Measurements from ENCODE around the gene TOMM6.

The TOMM6 gene

DNA sequence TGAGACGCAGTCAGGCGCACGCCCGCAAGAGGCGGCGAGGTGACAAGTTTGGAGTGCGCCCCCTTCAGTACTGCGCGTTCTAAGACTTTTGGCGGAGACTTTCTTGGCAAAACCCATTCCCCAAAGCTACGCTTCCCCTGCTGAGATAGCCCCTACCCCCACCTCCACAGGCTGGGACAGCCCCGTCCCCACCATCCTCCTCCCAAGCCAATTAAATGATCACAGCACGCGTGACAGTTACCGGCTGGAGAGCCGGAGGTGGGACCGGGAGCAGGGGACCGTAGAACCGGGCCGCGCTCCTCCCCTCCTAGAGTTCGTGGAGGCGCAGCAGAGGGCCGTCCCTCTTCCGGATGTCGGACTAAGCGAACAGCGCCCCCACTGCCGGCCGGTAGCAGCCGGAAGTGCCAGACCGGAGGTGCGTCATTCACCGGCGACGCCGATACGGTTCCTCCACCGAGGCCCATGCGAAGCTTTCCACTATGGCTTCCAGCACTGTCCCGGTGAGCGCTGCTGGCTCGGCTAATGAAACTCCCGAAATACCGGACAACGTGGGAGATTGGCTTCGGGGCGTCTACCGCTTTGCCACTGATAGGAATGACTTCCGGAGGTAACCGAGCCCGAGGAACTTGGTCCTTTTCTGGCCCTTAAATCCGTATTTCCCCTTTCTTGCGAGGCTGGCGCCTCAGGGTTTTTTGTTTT lies at the start of gene TOMM6:
TSS of gene TOMM6 (plus strand) at position 476 of the 699 bp plus-strand sequence. CDS start at position 480, 4 bp downstream.
- peaks cover 19% of the 10 kb centered on the region for H3K4me1 ChIP-seq (ENCODE audit: control insufficient read depth, insufficient read depth, low read length)
- H3K36me3 ChIP-seq (ENCODE audit: control insufficient read depth, insufficient read depth, low read length, severe bottlenecking) = peaks cover 35% of the 10 kb centered on the region
- H3K4me3 ChIP-seq (ENCODE audit: low read length) = peak within 1 kb of the TSS; percentile 99
- peak within 1 kb of the TSS; percentile 100 for H3K9ac ChIP-seq (ENCODE audit: low read length)
- no peaks in the 10 kb centered on the region for H3K27me3 ChIP-seq (replicated peaks; ENCODE audit: control insufficient read depth, insufficient read depth, low read length)
- no peaks in the 10 kb centered on the region for H3K9me3 ChIP-seq (ENCODE audit: control insufficient read depth, low read length)
- peak; percentile 98 for DNase-seq (ENCODE audit: low read depth)

- Histone ChIP-seq H3K4me3 (ENCODE audit: low read length) (no peak overlapping the region), H3K4me1 (ENCODE audit: control insufficient read depth, insufficient read depth, low read length) (no peaks in the 10 kb centered on the region), H3K27me3 (replicated peaks; ENCODE audit: control insufficient read depth, insufficient read depth, low read length) (peaks cover 16% of the 10 kb centered on the region), H3K9me3 (ENCODE audit: control insufficient read depth, low read length) (no peaks in the 10 kb centered on the region), H3K36me3 (ENCODE audit: control insufficient read depth, insufficient read depth, low read length, severe bottlenecking) (no peaks in the 10 kb centered on the region), H3K9ac (ENCODE audit: low read length) (no peak overlapping the region)
- no peak for DNase-seq (ENCODE audit: low read depth)
These were observed 48.5 kb upstream of the TOMM6 start for GRCh38 chr6:41739041-41739440.

GRCh38 chr6:41740366-41741162 lies 46.9 kb upstream of the TOMM6 start:
- H3K27me3 ChIP-seq (replicated peaks; ENCODE audit: control insufficient read depth, insufficient read depth, low read length) = peaks cover 16% of the 10 kb centered on the region
- no peaks in the 10 kb centered on the region for H3K9me3 ChIP-seq (ENCODE audit: control insufficient read depth, low read length)
- H3K4me3 ChIP-seq (ENCODE audit: low read length) = no peak overlapping the region
- no peak overlapping the region for H3K9ac ChIP-seq (ENCODE audit: low read length)
- no peak for DNase-seq (ENCODE audit: low read depth)
- no peaks in the 10 kb centered on the region for H3K4me1 ChIP-seq (ENCODE audit: control insufficient read depth, insufficient read depth, low read length)
- no peaks in the 10 kb centered on the region for H3K36me3 ChIP-seq (ENCODE audit: control insufficient read depth, insufficient read depth, low read length, severe bottlenecking)

DNA sequence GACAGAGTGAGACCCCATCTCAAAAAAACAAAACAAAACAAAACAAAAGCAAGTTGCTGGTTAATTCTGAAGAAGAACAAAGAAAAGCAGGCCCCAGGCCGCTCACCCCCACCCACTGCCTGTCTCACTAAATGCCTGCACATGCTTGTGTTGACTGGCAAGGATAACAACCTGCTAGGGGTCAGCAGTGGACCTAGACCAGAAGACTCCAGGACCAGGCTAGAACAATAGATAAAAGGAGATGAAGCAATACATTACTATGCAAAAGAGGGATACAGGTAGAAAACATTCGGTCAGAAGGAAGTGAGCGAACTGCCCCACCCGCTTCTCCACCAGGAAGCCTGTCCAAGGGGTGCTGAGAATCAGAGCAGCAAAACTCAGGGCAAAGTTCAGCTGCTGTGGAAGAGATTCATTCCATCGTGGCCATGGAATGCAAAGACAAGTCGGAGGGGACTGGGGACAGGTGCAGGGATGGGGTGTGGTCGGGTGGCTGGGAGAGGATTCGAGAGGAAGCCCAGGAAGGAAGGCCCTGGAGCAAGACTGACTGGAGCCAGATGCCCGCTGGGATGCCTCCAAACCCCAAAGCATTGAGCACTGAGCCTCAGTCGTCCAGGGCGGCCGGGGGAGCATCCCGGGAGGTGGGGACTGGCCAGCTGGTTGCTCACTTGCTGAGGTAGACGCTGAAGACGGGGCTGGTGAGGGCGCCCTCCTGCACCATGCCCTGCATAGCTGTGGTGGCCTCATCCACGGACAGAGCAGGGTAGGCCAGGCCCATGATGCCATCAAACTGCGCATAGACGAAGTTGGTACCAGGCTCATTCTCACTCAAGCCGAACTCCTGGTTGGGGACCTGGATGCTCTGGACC lies 45.6 kb upstream of the TOMM6 start:
- H3K36me3 ChIP-seq (ENCODE audit: control insufficient read depth, insufficient read depth, low read length, severe bottlenecking) = no peaks in the 10 kb centered on the region
- H3K4me3 ChIP-seq (ENCODE audit: low read length) = no peak overlapping the region
- no peak overlapping the region for H3K9ac ChIP-seq (ENCODE audit: low read length)
- no peak for DNase-seq (ENCODE audit: low read depth)
- H3K27me3 ChIP-seq (replicated peaks; ENCODE audit: control insufficient read depth, insufficient read depth, low read length) = peaks cover 16% of the 10 kb centered on the region
- H3K4me1 ChIP-seq (ENCODE audit: control insufficient read depth, insufficient read depth, low read length) = no peaks in the 10 kb centered on the region
- no peaks in the 10 kb centered on the region for H3K9me3 ChIP-seq (ENCODE audit: control insufficient read depth, low read length)

DNA sequence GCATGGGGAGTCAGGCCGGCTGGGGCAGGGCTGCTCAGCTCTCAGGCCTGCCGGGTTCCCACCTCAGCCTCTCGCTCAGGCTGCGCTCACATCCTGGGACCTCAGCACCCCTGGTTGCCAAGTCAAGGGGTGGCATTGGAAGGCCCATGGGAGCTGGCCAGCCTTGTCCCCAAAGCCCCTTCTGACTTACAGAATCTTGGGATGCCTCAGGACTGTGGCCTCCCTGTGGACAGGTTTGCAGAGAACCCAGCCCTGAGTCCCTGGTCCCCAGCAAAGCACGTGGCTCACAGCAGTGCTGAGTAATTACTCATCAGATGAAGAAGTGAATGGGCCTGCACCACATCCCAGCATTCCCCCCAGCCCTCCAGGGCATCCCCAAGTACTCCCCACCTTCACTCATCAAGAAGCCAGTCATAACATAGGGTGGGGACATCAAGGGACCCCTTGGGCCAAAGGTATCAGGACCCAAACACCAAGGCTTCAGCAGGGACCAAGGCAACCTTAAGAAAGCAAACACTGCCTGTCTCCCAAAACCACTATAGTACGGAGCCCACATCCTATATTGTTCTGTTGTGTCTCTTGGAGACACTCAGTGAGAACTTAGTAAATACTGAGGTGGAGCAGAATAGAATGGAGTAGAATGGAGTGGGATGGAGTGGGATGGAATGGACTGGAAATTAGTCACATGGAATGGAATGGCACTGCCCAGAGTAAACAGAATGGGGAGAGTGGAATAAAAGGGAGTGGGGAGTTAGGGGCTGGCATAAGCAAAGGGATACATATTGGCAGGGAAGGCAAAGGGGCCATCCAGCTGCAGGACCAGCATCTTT lies 43.9 kb upstream of the TOMM6 start:
- H3K36me3 ChIP-seq (ENCODE audit: control insufficient read depth, insufficient read depth, low read length, severe bottlenecking) = no peaks in the 10 kb centered on the region
- no peak for DNase-seq (ENCODE audit: low read depth)
- H3K4me1 ChIP-seq (ENCODE audit: control insufficient read depth, insufficient read depth, low read length) = no peaks in the 10 kb centered on the region
- no peaks in the 10 kb centered on the region for H3K9me3 ChIP-seq (ENCODE audit: control insufficient read depth, low read length)
- H3K27me3 ChIP-seq (replicated peaks; ENCODE audit: control insufficient read depth, insufficient read depth, low read length) = peaks cover 25% of the 10 kb centered on the region
- no peak overlapping the region for H3K4me3 ChIP-seq (ENCODE audit: low read length)
- H3K9ac ChIP-seq (ENCODE audit: low read length) = no peak overlapping the region

GRCh38 chr6:41744236-41744787 lies 43.2 kb upstream of the TOMM6 start:
- DNase-seq (ENCODE audit: low read depth) = no peak
- H3K9me3 ChIP-seq (ENCODE audit: control insufficient read depth, low read length) = no peaks in the 10 kb centered on the region
- no peaks in the 10 kb centered on the region for H3K36me3 ChIP-seq (ENCODE audit: control insufficient read depth, insufficient read depth, low read length, severe bottlenecking)
- peaks cover 25% of the 10 kb centered on the region for H3K27me3 ChIP-seq (replicated peaks; ENCODE audit: control insufficient read depth, insufficient read depth, low read length)
- H3K4me3 ChIP-seq (ENCODE audit: low read length) = no peak overlapping the region
- no peaks in the 10 kb centered on the region for H3K4me1 ChIP-seq (ENCODE audit: control insufficient read depth, insufficient read depth, low read length)
- H3K9ac ChIP-seq (ENCODE audit: low read length) = no peak overlapping the region

GRCh38 chr6:41746107-41746506 lies 41.4 kb upstream of the TOMM6 start:
- no peak overlapping the region for H3K9ac ChIP-seq (ENCODE audit: low read length)
- H3K27me3 ChIP-seq (replicated peaks; ENCODE audit: control insufficient read depth, insufficient read depth, low read length) = peaks cover 17% of the 10 kb centered on the region
- no peak for DNase-seq (ENCODE audit: low read depth)
- no peaks in the 10 kb centered on the region for H3K9me3 ChIP-seq (ENCODE audit: control insufficient read depth, low read length)
- H3K4me1 ChIP-seq (ENCODE audit: control insufficient read depth, insufficient read depth, low read length) = no peaks in the 10 kb centered on the region
- no peak overlapping the region for H3K4me3 ChIP-seq (ENCODE audit: low read length)
- H3K36me3 ChIP-seq (ENCODE audit: control insufficient read depth, insufficient read depth, low read length, severe bottlenecking) = no peaks in the 10 kb centered on the region

DNA sequence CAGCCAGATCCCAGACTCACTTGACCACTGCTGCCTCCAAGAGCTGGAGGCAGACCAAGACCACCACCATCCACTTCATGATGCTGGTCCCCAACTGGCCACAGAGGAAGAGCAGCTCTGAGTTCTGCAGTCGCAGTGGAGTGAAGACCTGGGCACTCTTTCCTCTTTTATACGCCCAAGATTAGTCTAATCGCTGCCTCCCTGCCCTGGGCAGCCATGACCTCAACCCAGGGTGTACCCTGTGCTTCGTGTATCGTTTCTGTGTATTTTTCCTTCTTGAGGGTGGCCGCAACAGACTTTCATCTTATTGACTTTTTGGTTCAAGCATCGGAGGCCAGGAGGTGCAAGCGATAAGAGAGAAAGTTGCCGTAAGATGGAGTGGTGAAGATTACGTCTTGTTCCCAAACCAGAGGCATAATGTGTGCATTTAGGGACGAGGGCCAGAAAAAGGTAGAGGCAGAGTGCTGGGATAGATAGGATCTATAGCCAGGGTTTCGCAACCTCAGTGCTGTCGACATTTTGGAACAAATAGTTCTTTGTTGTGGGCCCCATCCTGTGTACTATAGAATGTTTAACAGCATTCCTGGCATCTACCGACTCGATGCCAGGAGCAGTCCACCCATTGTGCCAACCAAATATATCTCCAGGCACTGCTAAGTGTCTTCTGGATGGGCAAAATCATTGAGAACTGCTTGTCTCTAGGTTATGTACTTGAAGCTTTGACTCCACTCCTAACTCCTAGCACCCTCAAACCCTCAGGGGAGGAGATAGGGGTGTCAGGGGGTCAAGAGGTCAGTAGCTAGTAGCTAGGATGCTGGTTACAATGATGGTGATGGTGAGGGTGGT lies 40.0 kb upstream of the TOMM6 start, which contains the start of gene PGC:
TSS of gene PGC (minus strand) at position 142 of the 846 bp plus-strand sequence. CDS start at position 79, 63 bp downstream.
- peak; percentile 36 for DNase-seq (ENCODE audit: low read depth)
- peaks cover 17% of the 10 kb centered on the region for H3K27me3 ChIP-seq (replicated peaks; ENCODE audit: control insufficient read depth, insufficient read depth, low read length)

DNA sequence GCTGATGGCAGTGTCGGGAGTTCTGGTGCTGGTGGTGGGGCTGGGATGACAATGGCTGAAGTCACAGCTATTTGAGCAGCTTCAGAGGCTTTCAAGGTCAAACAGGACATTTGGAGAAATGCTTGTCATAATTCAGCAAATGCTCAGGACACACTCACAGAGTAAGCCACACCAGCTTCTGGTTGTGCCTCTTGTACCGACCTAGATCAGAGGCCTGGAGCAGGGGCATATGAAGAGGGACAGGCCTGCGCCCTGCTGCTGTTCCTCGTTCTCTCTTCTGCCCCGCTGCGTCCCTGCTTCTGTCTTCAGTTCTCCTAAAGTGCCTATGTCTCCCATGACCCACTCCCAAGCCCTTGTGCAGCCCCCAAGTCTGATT lies 39.4 kb upstream of the TOMM6 start:
- Histone ChIP-seq H3K27me3 (replicated peaks; ENCODE audit: control insufficient read depth, insufficient read depth, low read length) (peaks cover 17% of the 10 kb centered on the region), H3K4me1 (ENCODE audit: control insufficient read depth, insufficient read depth, low read length) (no peaks in the 10 kb centered on the region), H3K36me3 (ENCODE audit: control insufficient read depth, insufficient read depth, low read length, severe bottlenecking) (no peaks in the 10 kb centered on the region), H3K4me3 (ENCODE audit: low read length) (no peak overlapping the region), H3K9ac (ENCODE audit: low read length) (no peak overlapping the region), H3K9me3 (ENCODE audit: control insufficient read depth, low read length) (no peaks in the 10 kb centered on the region)
- DNase-seq (ENCODE audit: low read depth) = no peak

More for the DNA sequence above, 40.0 kb upstream of the TOMM6 start, which contains the start of gene PGC:
- Histone ChIP-seq H3K4me3 (ENCODE audit: low read length) (no peak within 1 kb of the TSS), H3K9ac (ENCODE audit: low read length) (no peak within 1 kb of the TSS), H3K36me3 (ENCODE audit: control insufficient read depth, insufficient read depth, low read length, severe bottlenecking) (no peaks in the 10 kb centered on the region), H3K9me3 (ENCODE audit: control insufficient read depth, low read length) (no peaks in the 10 kb centered on the region), H3K4me1 (ENCODE audit: control insufficient read depth, insufficient read depth, low read length) (no peaks in the 10 kb centered on the region)
